AG20443 (cell line): ENCODE measurements around the gene NINL.
A peak's percentile ranks its signal among the peaks of the same experiment; 100 is the strongest.
"Not testable (repeated sequence)": the region's sequence is repeated elsewhere in the genome, so short reads cannot be mapped to it uniquely, and the experiment has no call there.

Experiments used
- DNase-seq: peaks from one replicate; pipeline ENCODE4 v3.0.0; 2012; ENCODE audit warnings: low spot score, mixed read lengths

Gene NINL

GRCh38 chr20:25551413-25552215, 33.7 kb downstream of the NINL start:
- no peak for DNase-seq

GRCh38 chr20:25550645-25551337, 34.5 kb downstream of the NINL start:
- not testable (repeated sequence) for DNase-seq

DNA sequence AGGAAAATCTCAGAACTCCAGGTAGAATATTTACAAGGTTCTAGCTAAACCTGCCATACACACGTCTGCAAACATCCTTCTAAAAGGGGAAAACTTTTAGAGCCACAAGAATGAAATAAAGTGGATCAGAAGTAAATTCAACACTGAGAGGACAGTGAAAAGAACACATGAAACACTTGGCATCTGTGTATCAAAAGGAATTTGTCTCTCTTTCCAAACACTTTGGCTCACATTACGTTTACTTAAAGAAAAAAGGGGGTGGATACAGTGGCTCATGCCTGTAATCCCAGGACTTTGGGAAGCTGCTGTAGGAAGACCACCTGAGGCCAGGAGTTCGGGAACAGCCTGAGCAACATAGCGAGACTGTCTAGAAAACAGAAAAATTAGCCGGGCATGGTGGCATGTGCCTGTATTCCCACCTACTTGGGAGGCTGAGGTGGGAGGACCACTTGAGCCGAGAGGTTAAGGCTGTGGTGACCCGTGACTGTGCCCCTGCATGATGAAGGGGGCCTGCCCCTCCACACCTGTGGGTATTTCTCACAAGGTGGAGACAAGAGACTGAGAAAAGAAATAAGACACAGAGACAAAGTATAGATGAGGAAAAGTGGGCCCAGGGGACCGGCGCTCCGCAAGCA, 35.4 kb downstream of the NINL start:
- peak; percentile 44 for DNase-seq

- DNase-seq = no peak
Observed at GRCh38 chr20:25549172-25549773, 36.1 kb downstream of the NINL start.

GRCh38 chr20:25548613-25549086, 36.7 kb downstream of the NINL start:
- DNase-seq = no peak

DNA sequence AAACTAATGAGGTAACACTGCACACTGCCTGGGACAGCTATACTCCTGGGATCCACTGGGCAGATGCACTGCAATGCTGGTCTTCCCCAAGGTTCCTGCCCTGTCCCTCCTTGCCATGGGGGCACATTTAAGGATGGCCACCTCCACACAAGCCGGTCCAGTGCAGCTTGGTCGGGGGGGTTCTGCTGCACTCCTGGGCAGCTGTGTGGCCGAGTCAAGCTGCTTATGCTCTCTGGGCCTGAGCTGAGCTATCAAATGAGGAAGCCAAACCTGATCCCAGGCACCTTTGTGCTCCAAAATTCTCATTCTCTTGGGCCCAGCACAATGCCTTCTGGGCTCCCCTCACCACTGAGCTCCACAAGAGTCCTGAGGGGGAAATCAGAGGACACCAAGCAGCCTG, 37.3 kb downstream of the NINL start:
- no peak for DNase-seq

DNA sequence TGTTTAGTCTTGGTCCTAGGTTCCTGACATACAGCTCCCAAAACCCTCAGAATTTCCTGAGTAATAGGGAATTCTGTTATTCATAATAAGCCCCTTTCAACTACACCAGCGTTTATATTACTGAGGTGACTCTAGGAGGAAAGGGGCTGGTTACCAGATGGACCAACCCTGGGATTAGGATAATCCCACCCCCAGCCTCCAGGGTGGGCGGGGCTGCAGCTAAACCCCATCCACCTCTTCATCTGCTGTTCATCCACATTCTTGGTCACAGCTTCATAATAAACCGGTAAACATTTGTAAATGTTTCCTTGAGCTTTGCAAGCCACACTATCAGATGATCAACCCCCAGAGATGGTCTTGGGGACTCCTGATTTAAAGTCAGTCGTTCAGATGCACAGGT, 38.3 kb downstream of the NINL start:
- no peak for DNase-seq

DNA sequence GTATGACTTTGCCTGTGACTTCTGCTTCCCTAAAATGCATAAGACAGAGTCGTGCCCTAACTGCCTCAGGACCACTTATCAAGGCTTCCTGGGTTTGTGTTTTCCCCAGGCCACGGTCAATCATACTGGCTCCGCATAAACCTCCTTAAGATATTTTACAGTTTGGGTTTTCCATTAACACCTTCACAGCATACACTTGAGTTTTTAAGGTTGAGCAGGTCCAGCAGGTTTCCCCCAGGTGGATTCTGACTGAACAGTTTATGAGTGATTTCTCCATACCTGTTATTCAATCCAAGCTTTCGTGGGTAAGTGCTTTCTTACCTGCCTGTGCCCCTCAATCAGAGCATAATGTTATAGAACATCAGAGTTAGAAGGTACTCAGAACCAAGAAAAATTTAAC, 39.3 kb downstream of the NINL start:
- no peak for DNase-seq

DNA sequence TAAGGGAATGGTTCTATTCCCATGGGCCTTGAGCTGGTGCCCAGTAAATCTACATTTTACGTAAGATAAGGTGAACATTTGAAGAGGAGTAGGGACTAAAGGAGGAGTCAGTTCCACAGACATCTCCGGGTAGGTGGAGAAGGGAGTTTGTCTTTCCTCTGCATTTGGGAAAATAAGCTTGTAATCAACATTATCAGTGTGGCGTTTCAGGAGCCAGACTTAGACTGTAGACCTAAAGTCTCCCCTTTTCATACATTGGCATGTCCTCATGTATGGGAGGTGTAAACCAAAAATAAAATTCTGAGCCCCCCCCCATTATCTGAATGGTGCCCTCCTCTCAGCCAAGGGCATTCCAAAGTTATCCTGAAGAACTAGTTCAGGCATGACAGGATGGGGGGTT, 40.2 kb downstream of the NINL start:
- no peak for DNase-seq

DNA sequence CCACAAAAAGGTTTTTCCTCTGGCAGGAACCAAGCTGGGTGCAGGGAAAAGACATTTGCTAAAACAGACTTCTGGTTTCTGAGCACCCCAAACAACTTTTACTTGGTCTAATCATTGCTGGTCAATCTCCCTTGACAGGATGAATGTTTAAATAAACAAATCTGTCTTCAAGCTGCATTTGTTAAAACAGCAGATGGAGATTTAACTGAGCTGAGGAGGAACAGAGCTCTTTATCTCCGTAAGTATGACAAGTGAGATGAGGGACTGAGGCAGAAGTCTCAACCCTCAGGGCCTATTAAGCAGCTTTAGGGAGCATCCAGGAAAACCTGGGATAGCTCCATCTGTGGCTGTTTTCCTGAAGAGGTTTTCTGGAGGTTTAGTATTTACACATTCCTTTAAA, 40.6 kb downstream of the NINL start:
- DNase-seq = no peak

DNA sequence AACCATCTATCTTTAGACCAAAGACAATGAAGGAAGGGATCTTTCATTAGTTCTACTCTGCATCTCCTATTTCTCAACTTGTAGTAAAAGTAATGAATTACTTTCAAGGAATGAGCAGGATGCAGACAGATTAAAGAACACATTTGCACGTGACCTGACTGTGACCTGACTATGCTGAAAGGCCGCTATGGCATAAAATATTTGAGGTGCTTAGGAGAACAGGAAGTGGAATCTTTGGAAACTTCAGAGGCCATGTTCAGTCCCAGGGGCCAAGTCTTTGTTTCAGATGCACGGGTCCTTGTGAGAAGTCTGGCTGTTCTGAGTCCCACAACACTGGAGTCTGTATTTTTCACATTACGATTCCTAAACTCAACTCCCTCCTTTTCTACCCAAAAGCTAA, 41.0 kb downstream of the NINL start:
- DNase-seq = no peak

- peak; percentile 36 for DNase-seq
Observed at GRCh38 chr20:25543068-25543467, 42.3 kb downstream of the NINL start.

DNA sequence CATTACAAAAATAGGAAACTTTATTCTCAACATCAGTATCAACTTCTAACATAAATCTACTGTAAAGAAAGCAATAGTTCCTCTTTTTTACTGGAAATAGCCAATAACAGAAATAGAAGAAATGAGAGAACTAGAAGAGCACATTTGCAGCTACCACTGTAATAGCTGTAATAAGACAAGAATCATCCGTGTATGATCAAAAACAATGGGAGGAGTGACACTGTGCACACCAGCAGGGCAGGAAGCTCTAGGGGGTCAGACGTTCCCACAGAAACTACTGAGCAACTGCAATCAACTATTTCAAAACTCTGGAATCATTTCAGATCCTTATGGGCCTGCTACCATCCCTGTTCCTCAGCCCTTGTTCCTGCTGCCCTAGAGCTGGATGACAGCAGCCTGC, 43.7 kb downstream of the NINL start:
- peak; percentile 42 for DNase-seq

DNA sequence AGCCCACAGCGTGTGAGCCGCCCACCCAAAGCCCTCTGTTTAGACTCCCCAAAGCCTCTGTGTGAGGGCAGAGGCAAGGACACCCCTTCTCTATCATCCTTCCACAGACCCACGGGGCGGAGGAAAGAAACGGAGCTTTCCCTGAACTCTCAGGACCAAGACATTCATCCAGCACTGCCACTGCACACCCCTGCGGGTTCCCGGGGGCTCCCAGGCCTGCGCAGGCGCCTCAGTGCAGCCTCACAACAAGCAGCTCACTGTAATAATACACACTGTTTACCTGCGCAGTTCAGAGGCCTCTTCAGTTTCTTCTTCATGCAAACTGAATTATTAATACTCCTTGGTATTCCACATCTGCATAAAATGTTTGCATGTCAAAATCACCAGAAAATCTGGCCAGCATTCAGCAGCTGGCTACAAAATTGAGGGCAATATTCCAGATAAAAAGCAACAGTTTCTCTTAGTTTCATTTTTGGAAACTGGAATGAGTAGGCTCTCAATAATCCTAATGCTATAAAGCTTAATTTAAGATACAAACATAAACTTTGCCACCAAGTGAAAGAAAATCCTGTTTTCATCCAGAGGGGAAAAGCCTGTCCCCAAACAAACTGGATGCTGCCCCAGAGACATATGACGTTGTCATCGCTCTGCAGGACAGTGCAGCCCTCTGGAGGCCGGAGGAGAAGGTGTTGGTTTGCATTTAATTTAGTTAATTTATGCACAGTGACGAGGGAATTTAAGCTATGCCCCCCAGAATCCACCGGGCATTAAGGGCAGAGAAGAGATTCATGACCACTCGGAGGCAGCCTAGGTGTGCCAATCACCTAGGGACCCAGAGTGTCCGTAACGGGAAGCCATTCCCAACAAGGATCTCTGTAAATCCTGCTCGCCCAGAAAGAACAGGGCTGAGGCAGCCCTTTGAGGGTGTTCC, 45.3 kb downstream of the NINL start:
- DNase-seq = peak; percentile 72

DNA sequence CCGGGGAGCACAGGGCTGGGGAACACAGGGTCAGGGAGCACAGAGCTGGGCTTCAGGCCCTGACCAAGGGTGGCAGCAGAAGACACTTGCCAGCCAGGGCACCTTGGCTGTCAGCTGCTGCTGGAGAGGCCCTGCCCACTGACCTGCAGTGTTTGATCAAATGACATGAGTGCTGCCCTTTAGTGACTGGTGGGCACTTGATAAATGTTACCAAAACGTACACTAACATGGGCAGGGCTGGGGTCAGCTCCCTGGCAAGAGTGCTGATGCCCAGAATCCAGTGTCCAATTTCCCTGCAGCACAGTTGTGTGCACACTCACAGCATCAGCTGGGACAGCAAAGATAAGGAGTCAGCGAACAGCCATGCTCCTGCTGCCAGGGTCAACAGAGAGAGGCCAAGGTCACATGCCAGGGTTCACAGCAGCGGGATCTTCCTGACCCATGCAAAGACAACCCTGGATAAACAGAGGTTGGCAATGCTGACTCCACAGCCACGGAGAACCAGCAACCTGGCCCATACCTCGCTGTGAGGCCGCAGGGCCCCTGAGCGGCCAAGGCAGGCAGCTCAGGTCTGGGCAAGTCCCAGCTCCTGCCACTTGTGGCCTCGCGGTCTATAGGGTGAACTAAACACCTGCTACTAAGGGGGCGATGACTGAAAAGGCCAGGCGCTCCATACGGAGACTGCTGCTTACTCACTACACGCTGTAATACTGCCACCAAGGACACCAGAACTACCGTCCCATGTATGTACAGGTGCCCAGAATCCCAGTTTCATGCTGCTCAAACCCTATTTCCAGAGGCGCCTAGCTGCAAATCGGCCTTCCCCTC, 46.3 kb downstream of the NINL start:
- DNase-seq = no peak

DNA sequence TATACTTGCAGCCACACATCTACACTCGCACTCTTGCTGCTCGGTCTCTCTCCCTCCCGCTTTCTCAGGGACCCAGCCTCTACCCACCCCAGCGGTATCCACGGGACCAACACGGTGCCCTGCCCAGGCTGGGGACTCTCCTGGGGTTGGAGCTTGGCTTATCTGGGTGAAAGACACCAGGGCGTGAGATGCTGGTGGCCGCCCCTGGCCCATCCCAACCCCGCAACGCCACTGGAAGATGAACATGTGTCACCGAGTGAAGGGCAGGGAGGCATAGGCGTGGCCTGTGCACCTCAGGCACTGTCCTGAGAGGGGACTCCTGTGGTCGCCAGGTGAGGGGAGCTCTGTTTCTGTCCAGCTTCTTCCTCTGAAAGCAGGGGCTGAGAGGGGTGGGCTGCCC, 47.4 kb downstream of the NINL start:
- no peak for DNase-seq

GRCh38 chr20:25535762-25536161, 49.6 kb downstream of the NINL start:
- no peak for DNase-seq

- no peak for DNase-seq
Observed at GRCh38 chr20:25534845-25535244, 50.5 kb downstream of the NINL start.

DNA sequence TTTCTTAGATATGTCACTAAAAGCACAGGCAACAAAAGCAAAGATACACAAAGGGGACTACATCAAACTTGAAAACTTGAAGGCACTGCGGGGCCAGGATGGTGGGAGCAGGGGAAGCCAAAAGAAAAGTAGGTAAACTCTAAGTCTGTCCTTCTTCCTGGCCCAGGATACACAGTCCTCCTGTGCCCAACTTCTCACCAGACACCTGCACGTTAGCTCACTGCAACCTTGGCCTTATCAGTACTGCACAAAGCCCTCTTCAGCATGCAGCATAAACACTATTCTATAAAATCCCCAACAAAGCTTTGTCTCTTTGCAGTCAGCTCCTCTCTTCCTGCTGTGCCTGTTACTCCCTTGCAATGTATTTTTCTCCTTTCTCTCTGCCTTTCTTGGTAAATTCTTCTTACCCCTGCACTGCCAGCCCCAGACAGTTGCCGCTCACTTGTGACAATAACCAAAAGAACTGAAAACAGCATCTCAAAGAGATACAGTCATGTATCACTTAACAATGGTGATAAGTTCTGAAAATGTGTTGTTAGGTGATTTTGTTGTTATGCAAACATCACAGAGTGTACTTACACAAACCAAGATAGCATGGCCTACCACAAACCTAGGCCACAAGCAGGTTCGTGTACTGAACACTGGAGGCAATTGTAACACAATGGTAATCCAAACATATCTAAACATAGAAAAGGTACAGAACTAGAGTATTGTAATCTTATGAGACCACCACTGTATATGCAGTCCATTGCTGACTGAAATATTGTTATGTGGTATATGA, 51.2 kb downstream of the NINL start:
- no peak for DNase-seq

DNA sequence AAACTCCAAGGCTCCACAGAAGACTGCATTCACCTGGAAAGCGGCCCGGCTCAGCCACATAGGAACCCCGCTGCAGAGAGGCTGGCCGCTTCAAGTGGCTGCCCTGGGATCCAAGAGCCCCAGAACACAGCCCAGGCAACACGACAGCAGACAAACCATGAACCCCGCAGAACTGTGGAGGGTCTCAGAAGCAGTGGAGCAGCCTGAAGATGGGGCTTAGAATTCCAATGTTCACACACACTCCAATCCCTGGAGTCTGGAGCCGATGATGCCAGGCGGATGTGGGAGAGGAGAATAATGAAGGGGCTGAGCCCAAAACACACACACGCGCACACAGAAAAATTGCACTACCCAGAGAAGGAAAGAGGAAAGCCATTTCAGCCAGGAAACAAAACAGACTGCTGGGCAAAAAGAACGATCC, 52.4 kb downstream of the NINL start:
- DNase-seq = peak; percentile 58
